Measurements from ENCODE around the gene HRH3.
A peak's percentile ranks its signal among the peaks of the same experiment; 100 is the strongest.

The HRH3 gene

DNA sequence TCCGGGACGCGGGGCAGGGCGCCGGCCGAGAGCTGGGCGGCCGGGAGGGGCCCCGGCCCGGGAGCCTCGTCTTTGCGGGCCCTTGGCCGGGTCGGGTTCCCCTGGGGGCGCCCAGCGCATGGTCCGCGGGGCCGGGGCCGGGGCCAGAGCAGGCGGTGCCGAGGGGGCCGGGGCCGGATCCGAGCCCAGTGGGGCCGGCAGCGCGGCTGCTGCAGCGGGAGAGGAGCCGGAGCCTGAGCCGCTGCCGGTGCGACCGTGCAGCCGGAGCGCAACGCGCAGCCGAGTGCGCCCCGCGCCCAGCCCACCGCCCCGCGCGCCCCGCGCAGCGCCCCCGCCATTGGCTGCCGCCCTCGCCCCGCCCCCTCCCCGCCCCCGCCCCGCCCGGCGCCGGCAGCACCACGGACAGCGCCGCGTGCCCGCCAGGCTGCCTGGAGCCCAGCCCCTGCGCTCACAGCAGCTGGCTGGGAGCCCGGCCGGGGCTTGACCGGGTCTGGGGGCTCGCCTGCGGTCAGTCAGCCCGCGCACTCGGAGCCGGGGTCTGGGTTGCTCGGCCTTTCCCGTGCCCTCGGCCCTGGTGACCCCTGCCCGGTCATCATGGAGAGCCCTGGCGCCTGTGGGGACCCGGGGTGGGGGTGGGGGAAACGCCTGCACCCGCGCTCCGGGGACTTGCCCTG is at the start of gene HRH3:
Gene HRH3, minus strand, starts transcription at position 287 of the 674 bp plus-strand sequence. CDS start 308 bp downstream, outside the sequence.
- peak; percentile 97 for DNase-seq

DNA sequence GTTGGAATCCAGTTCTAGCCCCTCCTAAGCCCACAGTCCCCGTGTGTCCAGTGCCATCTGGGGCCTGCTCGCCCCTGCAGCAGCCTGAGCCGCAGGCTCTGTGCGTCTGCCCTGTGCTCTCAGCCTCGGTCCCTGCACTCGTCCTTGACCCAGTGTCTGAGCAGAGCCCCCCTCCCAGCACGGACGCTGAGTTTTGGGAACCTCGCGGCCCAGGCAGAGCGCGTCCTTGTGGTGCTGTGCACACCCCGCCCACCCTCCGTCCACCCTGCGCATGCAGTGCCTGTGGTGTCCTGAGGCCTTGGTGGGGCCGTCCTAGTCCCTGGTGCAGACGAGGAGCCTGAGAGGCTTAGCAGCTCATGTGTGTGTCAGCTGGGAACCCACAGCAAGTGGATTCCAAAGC is 49.8 kb upstream of the HRH3 start:
- DNase-seq, result no peak

DNA sequence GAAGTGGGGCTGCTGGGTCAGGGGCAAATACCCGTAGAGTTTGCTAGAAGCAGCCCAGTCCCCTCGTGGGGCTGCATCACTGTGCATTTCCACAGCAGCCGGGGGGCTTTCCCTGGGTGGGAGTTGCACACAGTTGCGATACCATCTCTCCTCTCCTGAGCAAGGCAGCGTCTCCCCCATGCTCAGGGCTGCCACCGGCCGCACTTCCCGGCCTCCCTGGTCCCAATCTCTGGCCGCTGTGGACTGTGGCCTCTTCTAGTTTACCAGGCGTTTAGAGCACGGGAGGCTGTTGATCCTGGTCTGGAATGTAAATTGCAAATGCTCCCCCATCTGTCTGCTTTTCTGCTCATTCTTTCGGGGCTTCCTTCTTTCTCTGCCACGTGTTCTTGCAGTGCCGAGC is 49.3 kb upstream of the HRH3 start:
- DNase-seq, result no peak

DNA sequence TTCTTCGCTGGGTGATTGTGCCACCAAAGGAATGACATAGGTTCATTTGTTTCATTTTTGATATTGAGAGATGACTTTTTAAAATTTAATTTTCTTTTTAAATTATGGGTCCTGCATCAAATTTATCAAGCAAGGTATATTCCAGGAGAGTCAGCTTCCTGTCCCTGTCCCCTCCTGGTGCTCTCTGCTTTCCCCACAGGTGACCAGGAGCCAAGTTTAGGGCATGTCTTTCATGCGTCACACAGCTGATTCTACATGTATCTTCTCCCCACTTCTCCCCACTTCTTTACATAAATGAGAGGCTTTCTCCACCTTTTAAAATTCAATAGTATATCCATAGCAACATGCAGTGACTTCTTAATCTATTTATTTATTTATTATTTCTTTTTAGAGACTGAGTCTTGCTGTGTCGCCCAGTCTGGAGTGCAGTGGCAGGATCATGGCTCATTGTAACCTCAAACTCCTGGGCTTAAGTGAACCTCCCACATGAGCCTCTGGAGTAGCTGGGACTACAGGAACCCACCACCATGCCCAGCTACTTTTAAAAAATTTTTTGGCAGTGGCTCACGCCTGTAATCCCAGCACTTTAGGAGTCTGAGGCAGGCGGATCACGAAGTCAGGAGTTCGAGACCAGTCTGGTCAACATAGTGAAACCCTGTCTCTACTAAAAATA is 48.3 kb upstream of the HRH3 start:
- DNase-seq, result no peak

DNA sequence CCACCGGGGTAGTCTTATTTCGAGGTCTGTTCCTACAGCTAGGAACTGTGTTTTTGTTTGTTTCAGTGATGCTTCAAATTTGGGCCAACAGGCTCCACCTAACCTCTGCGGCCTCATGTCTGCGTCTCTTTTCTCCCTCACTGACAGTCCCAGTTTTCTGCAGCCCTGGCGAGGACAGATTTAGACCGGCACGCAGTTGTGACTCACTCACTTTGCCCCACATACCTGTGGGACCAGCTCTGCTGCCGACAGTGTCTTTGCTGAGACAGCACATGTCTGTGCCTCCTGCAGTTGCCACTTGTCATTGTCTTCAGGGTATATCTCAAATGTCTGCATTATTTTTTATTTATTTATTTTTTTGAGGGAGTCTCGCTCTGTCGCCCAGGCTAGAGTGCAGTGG is 47.5 kb upstream of the HRH3 start:
- DNase-seq, result no peak

DNA sequence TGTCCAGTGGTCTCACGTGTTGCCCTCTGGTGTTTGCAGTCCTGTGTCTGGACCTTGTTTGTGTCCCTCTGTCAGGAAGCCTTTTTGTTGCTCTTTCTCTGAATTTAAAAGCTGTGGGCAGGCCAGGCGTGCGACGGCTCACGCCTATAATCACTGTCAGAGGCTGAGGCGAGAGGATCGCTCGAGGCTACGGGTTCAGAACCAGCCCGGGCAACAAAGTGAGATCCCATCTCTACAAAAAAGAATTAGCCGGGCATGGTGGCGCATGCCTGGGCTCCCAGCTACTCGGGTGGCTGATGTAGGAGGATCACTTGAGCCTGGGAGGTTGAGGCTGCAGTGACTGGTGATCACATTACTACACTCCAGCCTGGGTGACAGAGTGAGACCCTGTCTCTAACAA is 46.8 kb upstream of the HRH3 start:
- DNase-seq, result no peak

DNA sequence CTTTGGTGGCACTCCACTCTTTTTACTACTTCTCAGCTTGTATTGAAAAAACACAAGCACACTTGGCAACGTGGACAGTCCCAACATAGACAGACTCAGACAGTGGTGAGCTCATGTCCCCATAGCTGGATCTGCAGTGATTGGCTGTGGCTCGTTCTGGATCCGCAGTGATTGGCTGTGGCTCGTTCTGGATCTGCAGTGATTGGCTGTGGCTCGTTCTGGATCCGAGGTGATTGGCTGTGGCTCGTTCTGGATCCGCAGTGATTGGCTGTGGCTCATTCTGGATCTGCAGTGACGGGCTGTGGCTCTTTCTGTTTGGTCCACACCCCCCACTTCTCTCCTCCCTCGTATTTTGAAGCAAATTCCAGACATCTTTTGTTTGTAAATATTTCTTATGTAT is 46.3 kb upstream of the HRH3 start:
- no peak for DNase-seq

DNA sequence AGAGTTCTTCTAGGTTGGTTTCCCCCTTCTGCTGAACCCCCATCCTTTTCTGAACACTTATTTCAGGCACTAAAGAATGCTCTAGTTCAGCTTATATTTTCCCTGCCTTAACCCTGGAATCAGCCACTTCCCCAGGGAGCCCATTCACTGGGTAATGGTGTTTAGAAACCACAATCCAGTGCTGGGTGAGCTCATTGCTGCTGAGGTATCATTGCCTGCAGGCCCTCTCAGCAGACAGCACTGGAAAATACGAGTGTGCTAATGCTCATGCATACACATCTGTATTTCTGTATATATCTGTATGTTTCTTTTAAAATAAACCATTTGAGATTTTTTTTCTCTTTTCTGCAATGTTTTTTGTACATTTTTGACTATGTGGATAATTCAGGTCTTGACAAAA is 45.3 kb upstream of the HRH3 start:
- DNase-seq, result no peak

DNA sequence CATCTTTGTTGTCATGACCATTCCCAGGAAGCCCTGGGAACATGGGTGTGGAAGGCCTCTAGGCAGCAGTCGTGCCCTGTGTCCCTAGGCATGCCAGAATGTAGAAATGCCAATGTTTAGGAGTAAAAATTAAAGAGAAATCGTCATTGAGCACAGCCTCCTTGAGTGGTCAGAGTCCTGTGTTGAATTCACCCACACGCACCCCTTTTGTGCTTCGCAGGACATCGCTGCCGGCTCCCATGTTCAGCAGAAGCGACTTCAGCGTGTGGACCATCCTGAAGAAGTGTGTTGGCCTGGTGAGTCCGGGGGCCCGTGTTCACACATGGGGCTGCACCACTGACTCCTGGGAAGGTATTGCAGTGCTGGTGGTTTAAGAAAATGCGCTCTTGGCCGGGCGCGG is 43.3 kb upstream of the HRH3 start:
- no peak for DNase-seq

DNA sequence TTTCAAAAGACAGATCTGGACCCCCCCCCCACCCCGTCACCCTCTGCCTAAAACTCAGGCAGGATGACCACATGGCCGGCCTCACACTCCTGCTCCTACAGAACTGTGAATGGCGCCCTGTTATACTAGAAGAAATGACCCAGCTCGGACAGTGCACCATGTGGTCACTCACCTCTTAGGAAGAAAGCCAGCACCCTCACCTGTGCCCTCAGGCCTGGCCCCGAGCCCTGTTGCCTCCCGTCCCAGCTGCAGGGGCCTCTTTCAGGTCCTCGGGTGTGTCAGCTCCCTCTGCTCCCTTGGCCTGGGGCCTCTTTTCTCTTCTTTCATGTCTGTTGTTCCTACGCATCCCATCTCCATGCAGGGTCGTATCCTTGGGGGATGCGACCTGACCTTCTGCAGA is 42.0 kb upstream of the HRH3 start:
- no peak for DNase-seq

DNA sequence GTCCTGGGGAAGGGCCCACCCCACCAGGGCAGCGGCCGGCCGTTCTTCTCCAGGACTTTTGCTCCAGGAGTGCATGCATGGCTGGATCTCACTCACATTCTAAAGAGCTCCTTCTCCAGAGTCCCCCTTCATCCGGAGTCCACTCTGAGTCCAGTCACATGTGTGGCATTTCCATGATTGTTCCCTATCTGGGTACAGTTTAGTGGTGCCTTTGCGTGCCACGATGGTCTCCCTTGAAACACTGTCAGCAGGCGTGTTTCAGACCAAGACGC is 39.2 kb upstream of the HRH3 start:
- no peak for DNase-seq

DNA sequence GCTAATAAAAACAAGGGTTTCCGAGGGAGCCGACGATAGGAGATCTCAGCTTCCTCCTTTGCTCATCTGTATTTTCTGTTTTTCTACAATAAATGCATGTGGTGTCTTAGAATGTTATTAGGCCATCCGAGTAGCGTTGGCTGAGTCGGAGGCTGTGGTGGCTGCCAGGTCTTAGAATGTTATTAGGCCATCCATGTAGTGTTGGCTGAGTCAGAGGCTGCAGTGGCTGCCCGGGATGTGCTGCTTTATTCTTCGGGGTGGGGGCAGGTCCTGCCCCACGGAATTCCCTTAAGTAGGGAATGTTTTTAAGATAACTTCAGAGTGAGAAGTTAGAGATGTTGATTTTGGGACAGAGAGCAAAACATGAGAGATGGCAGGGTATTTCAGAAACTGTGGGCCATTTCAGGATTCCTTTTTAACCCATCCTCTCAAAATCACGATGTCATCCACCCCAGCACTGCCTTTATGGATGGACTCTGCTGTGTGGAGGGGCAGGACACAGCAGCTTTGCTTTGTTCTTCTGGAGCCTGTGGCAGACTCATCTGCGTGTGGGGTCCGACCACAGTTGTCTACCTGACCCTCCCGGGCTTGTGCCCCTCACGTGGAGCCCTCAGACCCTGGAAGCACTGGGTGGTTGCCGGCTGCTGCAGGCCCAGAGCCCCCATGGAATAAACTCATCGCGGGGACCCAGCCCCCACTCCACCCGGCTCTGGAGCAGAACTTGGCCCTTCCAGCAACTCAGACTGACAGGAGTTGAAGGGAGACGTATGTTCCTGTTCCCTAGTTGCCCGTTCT is 38.6 kb upstream of the HRH3 start:
- no peak for DNase-seq

DNA sequence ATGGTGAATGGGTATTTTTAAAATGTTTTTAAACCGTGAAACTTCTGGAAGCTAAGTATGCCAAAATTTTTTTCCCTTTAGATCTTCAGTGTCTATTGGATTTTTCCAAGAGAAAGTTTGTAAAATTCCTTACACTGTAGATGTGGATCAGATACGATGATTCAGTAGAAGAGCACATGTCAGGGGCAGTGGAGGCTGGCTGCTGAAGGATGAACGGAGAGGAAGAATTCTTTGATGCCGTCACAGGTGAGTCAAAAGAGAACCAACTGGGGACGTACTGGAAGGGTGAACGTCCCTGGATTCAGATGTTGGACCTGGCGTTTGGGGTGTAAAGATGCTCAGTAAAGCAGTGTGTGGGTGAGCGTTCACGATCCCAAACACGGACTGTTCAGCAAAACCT is 35.9 kb upstream of the HRH3 start:
- no peak for DNase-seq

DNA sequence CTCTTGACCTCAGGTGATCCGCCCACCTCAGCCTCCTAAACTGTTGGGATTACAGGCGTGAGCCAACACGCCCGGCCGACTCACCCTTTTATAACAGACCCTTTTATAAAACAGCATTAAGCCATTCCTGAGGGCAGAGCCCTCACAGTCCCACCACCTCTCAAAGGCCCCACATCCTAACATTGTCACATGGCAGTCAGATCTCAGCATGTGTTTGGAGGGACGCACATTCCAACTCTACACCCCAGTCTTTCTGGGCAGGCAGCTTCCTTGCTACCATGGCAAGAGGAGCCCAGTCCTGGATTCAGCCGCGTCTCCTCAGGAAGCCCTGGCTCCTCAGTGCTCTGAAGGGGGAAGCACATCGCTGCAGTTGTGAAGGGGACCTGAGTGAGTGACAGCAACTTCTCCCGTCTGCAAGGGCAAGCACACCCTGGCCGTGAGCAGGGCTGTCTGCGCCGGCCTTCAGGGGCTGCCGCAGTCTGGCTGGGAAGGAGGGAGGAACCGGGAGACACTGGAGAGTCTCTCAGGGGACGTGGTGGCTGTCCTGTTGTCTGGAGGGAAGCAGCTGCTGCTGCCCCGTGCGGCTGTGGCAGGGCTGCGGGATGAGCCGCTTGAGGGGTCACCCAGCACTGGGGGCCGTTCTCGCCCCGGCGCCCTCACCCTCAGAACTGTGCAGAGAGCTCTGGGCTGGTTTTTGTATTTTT is 34.1 kb upstream of the HRH3 start:
- DNase-seq, result no peak

DNA sequence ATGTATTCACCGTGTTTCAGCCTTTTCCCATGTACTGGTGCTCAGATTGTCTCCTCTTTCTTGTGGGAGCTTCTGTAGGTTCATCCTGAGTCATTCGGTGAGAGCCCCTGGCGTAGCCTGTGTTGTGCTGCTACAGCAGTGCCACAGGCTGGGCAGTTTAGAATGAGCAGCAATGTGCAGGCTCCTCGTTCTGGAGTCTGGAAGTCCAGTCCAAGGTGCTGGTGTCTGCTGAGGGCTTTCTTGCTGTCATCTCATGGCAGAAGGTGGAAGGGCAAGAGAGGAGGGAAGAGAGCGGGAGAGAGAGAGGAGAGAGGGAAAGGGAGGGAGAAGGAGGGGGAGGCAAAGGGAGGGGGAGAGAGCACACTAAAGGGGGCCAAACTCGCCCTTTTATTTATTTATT is 33.3 kb upstream of the HRH3 start:
- no peak for DNase-seq

DNA sequence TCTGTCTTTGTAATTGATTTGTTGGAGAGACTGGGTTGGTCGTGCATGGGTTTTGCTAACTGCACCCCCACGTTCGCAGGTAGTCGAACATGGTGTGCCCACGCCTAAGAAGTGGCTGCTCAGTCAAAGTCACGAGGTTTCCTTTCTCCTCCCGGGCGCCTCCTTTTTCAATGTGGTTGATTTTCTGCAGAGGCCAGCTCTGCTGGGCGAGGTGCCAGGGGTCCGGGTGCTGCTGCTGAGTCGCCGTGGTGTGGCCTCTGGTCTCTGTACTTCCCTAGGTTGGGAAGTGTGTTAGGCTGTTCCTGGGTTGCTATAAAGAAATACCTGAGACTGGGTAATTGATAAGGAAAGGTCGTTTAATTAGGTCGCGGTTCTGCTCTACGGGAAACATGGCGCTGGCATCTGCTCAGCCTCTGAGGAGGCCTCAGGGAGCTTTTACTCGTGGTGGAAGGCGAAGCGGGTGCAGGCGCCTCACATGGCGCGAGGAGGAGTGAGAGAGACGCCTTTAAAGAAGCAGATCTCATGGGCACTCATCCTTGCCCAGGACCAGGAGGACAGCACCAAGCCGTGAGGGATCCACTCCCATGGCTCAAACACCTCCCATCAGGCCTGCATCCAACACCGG is 32.4 kb upstream of the HRH3 start:
- DNase-seq, result no peak

DNA sequence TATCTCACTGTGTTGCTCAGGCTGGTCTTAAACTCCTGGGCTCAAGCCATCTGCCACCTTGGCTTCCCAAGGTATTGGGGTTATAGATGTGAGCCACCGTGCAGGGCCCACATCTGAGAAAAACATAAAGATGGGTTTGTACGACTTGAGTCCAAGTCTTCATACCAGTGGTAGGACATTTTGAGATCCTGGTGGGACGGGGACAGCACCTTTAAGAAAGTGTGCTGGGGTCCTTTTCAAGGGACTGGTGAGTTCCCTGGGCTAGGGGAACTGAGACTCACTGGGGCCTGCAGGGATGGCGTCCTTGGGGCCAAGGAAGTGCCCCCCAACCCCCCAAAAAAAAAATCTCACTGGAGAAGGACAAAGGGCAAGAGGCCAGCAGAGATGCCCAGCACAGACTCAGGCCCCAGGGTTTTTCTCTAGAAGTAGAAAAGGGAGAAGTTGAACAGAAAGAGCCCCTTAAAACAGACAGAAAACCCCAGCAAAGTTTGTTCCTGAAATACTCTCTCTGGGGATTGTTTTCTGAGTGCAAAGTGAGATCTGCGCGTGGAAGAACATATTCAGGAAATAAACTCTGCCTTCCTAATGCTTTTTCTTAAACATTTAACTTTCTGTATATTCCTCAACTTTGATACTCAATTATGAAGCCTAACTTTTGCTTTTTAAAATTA is 28.9 kb upstream of the HRH3 start:
- no peak for DNase-seq

DNA sequence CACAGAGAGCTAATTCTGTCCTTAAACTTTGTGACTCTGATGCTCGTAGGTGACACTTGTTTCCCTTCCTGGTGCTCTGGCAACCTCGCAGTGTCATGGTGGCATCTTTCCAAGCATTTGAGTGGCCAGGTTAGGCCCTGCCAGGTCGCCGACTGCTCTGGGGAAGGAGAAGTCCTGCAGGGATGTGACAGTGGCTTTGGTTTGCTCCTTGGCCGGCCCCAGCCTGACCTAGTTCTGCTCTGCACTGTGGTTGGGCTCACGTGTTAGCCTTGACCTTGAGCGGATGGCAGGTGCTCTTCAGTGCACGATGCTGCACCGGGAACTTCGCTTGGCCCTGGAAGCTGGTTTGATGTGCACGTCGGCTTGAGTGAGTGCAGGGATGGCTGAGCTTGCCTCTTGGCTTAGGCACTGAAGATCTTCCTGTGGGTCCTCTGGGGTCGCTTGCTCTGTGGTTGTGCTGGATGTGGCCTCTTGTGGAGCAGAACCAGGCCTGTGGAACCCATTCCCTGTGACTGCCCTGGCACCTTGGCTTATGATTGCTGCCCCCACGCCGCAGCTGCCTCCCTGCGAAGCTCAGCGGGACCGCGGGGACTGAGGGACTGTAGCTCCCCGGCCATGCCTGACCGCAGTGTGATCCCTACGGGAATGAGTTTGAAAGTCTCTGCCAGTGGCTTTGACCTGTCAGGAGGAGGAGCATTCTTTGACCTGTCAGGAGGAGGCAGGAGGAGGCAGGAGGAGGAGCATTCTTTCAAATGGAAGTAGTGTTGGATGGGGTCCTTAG is 27.0 kb upstream of the HRH3 start:
- no peak for DNase-seq

DNA sequence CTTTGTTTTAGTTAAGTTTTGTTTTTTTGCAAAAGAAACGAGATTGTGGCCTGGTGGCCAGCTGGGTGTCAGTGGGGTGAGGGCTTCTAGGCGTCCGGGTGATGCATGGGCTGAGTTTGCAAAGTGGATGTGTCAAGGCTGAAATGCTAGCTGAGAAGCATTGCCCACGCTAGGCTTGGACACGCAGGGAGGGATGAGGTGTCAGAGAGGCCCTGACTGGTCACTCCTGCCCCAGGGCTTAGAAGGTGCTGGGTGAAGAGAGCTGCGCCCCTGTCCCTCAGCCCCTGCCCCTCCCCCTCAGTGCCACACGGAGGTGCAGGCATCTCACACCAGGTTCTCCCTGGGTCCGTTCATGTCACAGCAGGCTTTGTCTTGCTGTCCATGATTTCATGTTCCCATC is 26.4 kb upstream of the HRH3 start:
- DNase-seq, result no peak

DNA sequence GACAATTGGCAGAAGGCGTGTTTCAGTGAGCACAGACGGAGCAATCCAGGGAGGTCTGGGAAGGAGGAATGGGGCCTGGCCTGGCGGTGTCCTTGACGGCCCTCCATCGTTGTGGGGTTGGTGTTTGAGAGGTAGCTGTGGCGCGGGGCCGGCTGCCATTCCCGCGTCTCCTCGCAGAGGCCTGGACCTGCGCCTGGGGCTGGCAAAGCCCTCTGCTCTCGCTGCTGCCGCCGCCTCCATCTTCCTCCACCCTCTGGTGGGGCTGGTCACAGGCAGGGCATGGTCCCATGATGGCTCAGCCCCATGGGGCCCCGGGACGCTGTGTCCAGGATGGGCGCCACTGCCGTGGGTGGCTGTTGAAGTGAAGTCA is 25.8 kb upstream of the HRH3 start:
- no peak for DNase-seq

DNA sequence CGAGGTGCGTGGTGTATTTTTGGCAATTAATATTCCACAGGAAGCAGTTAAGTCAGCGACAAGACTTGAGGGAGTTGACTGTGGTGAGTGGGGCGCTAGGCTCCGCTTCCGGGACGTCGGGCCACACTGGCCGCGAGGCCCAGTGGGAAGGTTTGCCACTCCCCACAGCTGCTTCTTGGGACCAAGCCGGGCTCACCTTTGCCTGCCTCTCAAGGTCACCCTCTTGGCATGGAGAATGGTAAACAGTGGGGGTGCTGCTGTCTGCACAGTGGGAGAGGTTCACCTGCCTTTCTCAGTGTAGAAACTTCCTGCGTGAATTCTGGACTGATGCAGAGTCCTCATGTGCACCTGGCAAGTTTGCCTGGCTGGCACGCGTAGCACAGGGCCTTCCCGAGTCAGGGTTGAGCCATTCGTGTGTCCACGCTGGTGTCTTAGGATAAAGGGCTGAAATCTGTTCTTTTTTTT is 24.6 kb upstream of the HRH3 start:
- DNase-seq, result no peak

Measured in 8988T (cell line).